Loucy (cell line): Measurements from ENCODE around the gene TYW1B.
"Not testable (repeated sequence)": the region's sequence is repeated elsewhere in the genome, so short reads cannot be mapped to it uniquely, and the experiment has no call there.

Experiments used
- CTCF ChIP-seq: fragments of 200-600 bp; sonication (generic); conservative IDR thresholded peaks from 2 replicates; pipeline ENCODE4 v1.5.1; 2014; ENCODE audit warnings: mild to moderate bottlenecking, antibody characterized with exemption, low read length
- EZH2phosphoT487 ChIP-seq: fragments of 200-600 bp; IDR thresholded peaks from 2 replicates; pipeline ENCODE4 v1.6.1; 2018; ENCODE audit warnings: antibody characterized with exemption, mild to moderate bottlenecking, moderate library complexity, borderline replicate concordance

GRCh38 chr7:72700548-72700947 lies 127.5 kb downstream of the TYW1B start:
- TF ChIP-seq CTCF, EZH2phosphoT487: not testable (repeated sequence)
